Suprapubic skin (tissue), 3 donors: ENCODE results near the gene ZSWIM9.

ENCODE experiments used
- CTCF ChIP-seq, 2 donors: fragments of 200-600 bp in 1 of 2; fragments of 450-650 bp in 1 of 2; sonication (generic) in 1 of 2; IDR thresholded peaks; one replicate each; pipeline ENCODE4 v1.5.1; 2016 to 2019; ENCODE audit warnings: antibody characterized with exemption in 2 of 2, mild to moderate bottlenecking in 1 of 2, moderate library complexity in 1 of 2
- EP300 ChIP-seq: sonication (generic); formaldehyde crosslinking; IDR thresholded peaks from one replicate; pipeline ENCODE4 v1.6.1; 2017; ENCODE audit warnings: antibody characterized with exemption

- TF ChIP-seq EP300 (no peak), CTCF (IDR thresholded peaks at IDR 0.05) (no peak)
These were observed 68.6 kb downstream of the ZSWIM9 start for GRCh38 chr19:48239120-48239519.
